HL-60 (cell line): ENCODE data around the gene PIP4K2A.

Experiments used
- CTCF ChIP-seq: IDR thresholded peaks from one replicate; pipeline ENCODE4 v1.5.1; 2011; ENCODE audit warnings: low read length, control low read depth, inconsistent platforms; ENCODE audit not compliant: insufficient read depth
- POLR2AphosphoS5 ChIP-seq: IDR thresholded peaks from 2 replicates; pipeline ENCODE4 v1.6.1; 2012; ENCODE audit warnings: low read depth
- REST ChIP-seq: IDR thresholded peaks from 2 replicates; pipeline ENCODE4 v1.6.1; 2012; ENCODE audit warnings: low read depth; ENCODE audit not compliant: insufficient replicate concordance
- SPI1 ChIP-seq: IDR thresholded peaks from 2 replicates; pipeline ENCODE4 v1.6.1; 2012; ENCODE audit warnings: low read depth, mild to moderate bottlenecking, borderline replicate concordance

- TF ChIP-seq CTCF (no peak), POLR2AphosphoS5 (no peak), SPI1 (no peak), REST (no peak)
These were observed 9.4 kb upstream of the PIP4K2A start for GRCh38 chr10:22723783-22724182.
